Fibroblast of skin of abdomen (primary cell): ENCODE data around the gene GAREM2.

Experiments used
- DNase-seq: peaks from one replicate; pipeline ENCODE4 v3.0.0-alpha.2; 2013

GAREM2 gene

DNA sequence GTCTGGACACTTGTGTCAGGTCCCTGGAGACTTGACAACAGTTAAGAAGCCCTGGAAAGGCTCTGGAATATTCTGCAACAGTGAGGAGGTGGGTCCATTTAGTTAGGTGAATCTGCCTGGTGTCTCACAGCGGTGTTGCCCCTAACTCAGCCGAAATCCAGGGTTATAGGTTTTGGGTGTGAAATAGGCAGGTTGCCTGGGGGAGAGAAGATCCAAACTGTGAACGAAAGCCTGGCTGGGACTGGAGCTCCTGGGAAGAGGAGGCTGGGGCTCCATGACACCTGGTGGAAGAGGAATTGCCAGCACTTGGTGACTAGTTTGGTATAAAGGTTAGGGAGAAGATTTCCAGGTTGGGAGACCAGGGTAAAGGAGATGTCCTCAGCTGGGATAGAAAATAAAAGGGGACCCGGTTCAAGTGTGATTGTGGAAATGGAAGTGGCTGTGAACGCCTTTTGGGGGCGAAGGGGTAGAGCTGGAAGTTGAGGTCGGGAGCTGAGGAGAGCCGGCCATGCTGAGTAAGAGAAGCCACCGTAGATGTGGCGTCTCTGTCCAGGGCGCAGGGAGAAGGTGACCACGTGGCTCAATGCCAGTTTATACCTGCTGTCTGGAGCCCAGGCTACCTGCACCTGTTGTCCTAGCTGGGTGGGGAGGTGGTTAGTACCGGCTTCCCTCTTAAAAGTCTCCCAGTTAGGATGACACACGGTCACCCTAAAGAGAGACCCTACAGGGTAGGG, 3.0 kb upstream of the GAREM2 start:
- DNase-seq = no peak

DNA sequence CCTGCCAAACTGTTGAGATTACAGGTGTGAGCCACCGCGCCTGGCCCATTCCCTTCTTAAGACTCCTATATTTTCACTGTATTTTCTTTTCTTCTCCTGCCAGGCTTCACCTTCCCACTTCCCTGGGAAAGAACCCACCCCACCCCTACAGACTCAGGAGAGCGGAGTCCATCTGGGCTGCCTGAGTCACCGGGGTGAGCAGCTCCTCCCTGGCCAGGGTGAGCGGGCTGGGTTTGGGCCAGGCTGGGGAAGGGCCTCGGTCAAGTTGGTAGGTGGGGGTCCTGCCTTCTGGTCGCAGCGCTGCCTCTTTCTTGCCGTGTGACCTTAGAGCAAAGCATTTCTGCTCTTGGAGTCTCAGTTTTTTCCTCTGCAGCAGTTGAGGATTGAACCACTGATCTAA, 2.1 kb upstream of the GAREM2 start:
- DNase-seq = no peak

GRCh38 chr2:26172189-26172870, 558 bp upstream of the GAREM2 start:
- no peak for DNase-seq

GRCh38 chr2:26173776-26174482, 1.0 kb downstream of the GAREM2 start:
- DNase-seq = no peak

DNA sequence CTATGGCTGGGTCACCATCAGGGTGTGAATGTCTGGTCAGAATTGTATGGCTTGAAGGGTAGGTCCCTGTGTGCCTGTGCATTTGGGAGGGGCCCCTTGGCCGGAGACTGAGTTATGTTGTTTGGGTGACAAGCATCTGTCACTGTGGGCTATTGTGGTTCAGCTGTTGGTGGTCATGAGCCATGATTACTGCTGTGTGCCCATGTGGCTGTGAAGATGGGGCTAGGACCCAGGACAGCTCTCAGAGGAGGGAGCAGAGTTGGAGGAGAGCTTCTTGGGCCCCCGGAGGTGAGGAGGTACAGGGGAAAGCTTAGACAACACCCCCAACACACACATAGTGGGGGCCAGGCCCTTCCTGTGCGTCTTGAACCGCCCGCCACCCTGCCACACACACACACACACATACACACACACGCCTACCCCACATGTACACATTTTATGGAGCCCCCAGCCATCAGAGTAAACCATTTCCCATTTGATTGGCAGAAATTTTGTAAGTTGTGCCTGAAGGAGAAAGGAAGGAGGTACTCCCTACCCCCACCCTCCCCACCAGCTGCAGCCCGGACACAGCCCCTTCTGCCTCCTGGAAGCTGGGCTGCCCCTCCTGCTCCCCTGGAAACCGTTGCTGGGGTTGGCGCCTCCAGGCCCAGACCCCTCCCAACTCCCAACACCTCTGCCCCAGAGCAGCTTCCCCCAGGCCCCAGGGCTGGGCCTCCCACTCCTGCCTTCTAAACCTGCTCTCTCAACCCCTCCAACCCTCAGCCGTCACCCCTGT, 2.0 kb downstream of the GAREM2 start:
- no peak for DNase-seq

- DNase-seq = no peak
These were observed 2.8 kb downstream of the GAREM2 start for GRCh38 chr2:26175466-26176278.

DNA sequence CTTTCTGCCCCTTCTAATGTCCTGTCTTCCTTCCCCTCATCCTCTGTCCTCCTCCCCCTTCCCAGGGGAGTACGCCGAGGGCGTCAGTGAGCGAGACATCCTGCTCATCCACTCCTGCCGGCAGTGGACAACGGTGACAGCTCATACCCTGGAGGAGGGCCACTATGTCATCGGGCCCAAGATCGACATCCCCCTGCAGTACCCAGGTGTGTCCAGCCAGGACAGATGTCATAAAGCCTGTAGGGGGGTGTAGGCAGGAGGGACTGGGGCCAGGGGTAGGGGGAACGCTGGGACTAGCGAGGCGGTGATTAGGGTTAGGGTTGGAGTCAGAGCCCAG, 3.4 kb downstream of the GAREM2 start:
- DNase-seq = no peak

DNA sequence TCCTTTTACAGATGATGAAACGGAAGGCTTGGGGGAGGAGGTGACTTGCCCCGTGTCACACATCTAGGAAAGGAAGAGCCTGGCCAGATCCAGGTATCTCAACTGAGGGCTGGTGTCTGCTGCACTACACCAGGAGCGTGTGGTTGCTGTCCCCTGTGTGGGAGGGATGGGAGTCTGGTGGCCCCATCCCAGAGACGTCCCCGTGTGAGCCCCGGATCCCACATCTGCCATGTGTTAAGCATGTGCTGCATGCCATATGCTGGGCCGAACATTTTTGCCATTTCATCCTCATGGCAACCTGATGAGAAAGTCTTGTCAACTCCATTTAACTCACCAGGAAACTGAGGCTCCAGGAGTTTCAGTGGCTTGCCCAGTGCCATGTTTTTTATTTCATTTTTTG, 4.2 kb downstream of the GAREM2 start:
- DNase-seq = no peak

DNA sequence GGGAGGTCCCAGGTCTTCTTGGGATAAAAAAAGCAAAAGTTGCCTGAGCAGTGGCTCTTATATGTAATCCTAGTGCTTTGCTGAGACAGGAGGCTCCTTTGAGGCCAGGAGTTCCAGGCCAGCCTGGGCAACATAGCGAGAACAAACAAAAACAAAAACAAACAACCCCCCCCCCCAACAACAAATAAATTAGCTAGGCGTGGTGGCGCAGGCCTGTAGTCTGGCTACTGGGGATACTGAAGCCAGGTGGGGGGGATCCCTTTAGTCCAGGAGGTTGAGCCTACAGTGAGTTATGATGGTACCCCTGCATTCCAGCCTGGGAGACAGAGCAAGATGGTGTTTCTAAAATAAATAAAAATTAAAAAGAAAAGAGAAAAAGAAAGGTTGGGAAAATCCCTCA, 5.4 kb downstream of the GAREM2 start:
- no peak for DNase-seq

GRCh38 chr2:26178746-26179436, 6.0 kb downstream of the GAREM2 start:
- peak; percentile 20 for DNase-seq

DNA sequence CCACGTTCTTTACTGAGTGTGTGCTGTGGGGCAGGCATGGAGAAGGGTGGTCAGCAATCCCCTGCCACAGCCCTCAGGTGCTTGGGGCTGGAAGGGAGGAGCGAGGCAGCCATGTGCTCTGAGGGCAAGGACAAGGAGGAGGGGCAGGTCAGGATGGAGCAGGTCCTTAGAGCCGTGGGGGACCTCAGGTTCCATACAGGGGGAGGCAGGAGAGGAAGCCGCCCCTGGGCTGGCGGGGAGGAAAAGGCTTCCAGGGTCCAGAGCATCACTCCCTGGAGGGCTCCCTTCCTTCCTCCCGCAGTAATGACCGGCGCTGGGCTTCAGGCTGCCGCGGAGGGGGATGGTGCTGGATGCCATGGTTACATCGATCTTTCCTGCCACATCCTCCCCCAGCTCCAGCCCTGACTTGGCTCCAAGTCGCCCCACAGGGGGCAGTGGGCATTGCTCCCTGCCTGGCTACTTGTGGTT, 6.6 kb downstream of the GAREM2 start:
- no peak for DNase-seq

DNA sequence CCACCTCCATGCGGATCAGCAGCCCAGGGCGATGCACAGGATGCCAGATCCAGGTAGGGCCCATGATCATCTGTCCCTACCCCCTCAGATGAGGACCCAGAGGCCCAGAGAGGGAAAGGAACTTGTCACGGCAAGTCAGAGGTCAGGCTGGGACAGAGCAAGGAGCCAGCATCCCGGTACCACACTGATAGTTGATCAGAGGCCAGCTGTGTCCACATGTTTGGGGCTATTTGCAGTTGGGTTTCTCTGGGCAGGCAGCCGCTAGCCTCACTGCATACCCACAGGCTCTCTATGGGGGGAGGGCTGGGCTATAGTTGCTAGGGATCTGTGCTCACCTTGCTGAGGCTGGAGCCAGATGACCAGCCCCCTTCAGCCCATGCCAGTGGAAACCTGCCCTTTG, 9.6 kb downstream of the GAREM2 start:
- DNase-seq = no peak

- DNase-seq = no peak
These were observed 10.2 kb downstream of the GAREM2 start for GRCh38 chr2:26182887-26183630.

GRCh38 chr2:26184121-26184520, 11.2 kb downstream of the GAREM2 start:
- DNase-seq = no peak

DNA sequence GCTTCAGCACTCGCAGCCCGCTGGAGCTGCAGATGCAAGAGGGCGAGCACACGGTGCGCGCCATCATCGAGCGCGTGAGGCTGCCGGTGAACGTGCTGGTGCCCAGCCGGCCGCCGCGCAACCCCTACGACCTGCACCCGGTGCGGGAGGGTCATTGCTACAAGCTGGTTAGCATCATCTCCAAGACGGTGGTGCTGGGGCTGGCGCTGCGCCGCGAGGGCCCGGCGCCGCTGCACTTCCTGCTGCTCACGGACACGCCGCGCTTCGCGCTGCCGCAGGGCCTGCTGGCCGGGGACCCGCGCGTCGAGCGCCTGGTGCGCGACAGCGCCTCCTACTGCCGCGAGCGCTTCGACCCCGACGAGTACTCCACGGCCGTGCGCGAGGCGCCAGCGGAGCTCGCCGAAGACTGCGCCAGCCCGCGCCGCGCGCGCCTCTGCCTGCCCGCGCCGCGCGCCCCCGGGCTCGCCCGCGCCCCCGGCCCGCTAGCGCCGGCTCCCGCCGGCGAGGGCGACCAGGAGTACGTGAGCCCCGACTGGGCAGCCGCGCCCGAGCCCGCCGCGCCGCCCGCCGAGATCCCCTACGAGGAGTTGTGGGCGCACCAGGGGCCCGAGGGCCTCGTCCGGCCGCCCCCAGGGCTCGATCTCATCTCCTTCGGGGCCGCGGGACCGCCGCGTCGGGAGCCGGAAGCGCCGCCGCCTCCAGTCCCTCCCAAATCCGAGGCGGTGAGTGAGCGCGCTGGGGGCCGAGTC, 11.8 kb downstream of the GAREM2 start:
- peak; percentile 82 for DNase-seq

DNA sequence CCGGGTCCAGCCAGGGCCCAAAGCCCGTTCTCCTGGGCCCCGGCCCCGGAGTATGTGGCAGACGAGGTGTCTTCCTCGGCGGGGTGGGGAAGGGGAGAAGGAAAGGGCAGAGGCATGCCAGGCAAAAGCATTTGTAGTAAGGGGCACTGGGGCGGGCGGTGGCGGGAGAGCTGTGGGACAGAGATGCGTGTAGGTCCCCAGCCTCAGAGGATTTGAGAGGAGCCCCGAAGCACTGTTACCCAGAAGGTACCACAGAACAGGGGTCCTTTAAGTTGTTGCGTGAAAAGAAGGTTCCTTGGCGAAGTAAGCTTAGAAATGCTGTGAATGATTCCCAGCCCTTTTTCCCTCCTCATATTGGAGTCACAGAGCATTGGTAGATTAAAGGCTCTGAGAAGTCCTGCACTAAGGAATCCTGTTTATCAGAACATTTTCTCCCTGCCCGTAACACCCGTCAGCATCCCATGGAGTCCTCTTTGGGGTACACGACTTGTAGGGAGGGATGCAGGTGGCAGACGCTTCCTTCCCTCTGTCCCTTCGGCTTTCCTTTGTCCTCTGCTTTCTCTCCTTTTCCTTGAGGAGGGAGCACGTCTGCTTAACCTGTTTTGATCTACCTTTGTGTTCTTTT, 12.5 kb downstream of the GAREM2 start:
- no peak for DNase-seq

GRCh38 chr2:26185954-26186770, 13.3 kb downstream of the GAREM2 start:
- DNase-seq = no peak

DNA sequence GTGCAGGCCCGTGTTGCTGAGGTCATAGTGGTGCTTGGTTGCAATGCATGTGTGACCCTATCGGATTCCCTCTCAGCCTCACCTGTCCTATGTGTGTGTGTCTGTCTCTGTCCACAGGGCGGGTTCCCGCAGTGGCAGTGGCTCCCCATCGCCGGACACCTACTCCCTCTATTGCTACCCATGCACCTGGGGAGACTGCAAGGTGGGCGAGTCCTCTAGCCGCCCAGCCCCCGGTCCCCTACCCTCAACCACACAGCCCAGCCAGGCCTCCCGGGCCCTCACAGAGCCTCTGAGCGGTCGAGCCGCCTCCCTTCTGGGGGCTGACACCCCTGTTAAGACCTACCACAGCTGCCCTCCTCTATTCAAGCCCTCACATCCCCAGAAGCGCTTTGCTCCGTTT, 14.2 kb downstream of the GAREM2 start:
- no peak for DNase-seq
